ENCODE data around the gene NUP210L.
"Not testable (repeated sequence)": the region's sequence is repeated elsewhere in the genome, so short reads cannot be mapped to it uniquely, and the experiment has no call there.

NUP210L gene

DNA sequence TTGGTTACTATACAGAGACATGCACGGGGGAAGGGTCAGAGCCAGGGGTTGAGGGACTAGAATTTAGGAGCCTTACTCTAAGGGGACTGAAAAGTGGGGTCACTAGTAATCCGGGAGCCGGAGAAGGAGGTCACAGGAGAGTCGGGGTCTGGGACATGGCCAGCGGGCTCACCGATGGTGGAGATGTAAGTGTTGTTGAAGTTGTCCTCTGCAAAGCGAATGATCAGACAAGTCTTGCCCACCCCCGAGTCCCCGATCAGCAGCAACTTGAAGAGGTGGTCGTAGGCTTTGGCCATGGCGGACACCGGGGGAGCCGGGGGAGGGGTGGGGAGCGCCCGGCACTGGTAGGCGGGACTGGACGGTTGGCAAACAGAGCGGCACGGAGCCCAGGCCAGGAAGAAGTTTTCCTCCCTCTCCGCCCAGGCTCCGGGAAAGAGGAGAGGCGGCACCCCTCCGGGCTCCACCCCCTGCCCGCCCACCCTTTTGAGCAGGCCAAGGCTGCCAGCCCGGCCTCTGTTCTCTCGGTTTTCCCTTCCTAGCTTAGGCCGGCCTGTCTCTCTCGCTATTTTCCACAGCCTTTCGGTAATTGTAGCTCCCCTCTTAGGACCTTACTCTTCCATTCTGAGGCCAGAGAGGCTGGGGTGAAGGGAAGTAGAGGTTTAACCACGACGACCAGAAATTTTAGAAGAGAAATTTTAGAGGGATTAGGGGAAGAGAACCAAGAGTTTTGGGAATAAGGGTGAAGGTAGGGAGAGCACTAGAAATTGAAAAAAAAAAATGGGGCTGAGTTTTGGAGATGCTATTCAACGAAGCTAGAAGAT, 168.7 kb downstream of the NUP210L start, which contains the start of gene RAB13:
TSS of gene RAB13 (minus strand) at position 399 of the 821 bp plus-strand sequence. CDS start at position 296, 103 bp downstream.
- TF ChIP-seq CTCF (IDR thresholded peaks at IDR 0.05; ENCODE audit: extremely low read depth, missing control alignments), result no peak
- DNase-seq (ENCODE audit: low spot score), result peak; percentile 47

DNA sequence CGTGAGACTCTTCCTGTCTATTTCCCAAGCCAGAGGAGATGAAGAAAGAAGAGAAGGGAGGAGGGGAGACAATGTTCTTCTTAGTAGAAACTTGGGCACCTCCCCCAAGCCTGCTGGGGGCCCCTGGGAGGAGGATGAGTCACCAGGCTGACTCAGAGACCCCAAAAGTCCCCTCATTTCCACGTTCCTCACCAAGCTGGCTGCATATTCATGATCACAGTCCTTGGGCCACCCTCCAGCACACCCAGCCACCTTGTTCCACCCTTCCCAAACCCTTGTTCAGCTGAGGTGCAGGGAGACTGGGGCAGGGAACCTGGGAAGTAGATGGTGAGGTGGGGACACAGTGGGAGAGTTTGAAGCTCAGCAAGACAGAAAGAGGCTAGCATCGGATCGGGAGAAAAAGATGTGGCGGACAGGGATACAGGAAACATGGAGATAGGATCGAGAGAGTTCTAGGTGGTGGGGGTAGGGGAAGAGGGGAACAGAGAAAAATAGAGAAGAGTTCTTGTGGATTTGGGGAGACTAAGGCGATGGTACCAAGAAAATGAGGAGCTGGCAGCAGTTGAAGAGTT, 169.4 kb downstream of the NUP210L start:
- no peak for TF ChIP-seq CTCF (IDR thresholded peaks at IDR 0.05; ENCODE audit: extremely low read depth, missing control alignments)
- DNase-seq (ENCODE audit: low spot score), result no peak

DNA sequence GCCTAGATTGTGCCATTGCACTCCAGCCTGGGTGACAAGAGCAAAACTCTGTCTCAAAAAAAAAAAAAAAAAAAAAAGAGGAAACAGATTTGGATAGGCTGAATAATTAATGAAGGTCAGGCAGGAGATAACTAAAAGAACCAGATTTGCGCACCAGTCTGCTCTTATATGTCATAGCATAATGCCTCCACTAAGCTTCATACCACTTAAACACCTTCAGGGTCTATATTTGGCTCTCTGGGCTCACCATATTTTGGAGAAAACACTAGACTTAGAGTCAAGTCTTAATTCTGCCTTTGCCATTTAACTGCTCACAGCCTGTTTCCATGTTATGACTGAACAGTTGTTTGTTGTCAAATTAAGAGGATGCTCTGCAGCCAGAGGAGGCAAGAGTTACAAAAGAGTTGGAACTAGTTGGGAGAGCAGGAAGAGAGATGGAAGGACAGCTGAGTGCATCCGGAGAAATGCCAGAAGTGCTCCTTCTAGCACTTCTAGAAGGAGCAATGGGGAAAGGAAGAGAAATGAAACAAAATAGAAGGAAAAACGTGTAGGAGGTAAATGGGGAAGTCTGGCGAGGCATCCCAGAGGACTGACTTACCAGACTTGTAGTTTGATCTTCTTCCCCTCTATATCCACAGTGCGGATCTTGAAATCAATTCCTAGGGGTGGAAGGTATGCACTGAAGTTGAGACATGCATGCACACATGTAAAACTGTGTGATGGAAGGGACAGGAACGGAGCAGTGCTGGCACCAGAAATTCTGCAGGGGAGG, 170.6 kb downstream of the NUP210L start:
- no peak for TF ChIP-seq CTCF (IDR thresholded peaks at IDR 0.05; ENCODE audit: extremely low read depth, missing control alignments)
- DNase-seq (ENCODE audit: low spot score), result no peak

- DNase-seq (ENCODE audit: low spot score), result not testable (repeated sequence)
Measured at GRCh38 chr1:153981735-153982134, 173.1 kb downstream of the NUP210L start.

DNA sequence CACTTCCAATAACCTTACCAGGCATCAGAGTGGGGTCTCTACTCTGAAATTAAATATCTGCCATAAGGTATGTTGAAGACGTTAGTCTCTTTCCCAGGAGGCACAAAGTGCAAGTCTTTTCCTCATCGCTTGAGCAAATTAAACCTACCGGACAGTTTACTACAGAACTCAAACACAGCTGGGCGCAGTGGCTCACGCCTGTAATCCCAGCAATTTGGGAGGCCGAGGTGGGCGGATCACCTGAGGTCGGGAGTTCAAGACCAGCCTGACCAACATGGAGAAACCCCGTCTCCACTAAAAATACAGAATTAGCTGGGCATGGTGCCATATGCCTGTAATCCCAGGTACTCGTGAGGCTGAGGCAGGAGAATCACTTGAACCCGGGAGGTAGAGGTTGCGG, 175.8 kb downstream of the NUP210L start:
- not testable (repeated sequence) for DNase-seq (ENCODE audit: low spot score)

DNA sequence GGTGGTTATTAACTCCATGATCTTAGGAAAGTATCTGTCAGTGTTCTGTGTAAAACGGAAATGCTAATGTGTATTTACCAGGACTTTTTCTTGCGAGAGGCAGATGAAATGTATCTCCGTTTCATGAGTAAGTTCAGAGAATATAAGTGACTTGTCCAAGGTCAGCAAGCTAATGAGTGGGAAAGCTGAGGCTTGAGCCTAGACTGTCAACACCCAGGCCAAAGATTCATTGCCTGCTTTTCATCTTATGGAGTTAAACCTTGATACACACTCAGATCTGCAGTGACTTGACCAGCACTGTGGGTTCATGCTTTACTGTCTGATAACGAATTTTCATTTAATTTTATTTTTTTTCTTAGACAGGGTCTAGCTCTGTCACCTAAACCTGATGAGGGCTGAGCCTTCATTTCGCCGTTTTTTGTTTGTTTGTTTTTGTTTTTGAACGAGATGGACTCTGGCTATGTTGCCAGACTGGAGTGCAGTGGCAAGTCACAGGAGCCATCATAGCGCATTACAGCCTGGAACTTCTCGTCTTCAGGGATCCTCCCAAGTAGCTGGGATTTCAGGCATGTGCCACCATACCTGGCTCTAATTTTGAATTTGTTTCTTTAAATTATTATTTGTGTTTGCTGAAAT, 176.5 kb downstream of the NUP210L start:
- no peak for DNase-seq (ENCODE audit: low spot score)
- no peak for TF ChIP-seq CTCF (IDR thresholded peaks at IDR 0.05; ENCODE audit: extremely low read depth, missing control alignments)

DNA sequence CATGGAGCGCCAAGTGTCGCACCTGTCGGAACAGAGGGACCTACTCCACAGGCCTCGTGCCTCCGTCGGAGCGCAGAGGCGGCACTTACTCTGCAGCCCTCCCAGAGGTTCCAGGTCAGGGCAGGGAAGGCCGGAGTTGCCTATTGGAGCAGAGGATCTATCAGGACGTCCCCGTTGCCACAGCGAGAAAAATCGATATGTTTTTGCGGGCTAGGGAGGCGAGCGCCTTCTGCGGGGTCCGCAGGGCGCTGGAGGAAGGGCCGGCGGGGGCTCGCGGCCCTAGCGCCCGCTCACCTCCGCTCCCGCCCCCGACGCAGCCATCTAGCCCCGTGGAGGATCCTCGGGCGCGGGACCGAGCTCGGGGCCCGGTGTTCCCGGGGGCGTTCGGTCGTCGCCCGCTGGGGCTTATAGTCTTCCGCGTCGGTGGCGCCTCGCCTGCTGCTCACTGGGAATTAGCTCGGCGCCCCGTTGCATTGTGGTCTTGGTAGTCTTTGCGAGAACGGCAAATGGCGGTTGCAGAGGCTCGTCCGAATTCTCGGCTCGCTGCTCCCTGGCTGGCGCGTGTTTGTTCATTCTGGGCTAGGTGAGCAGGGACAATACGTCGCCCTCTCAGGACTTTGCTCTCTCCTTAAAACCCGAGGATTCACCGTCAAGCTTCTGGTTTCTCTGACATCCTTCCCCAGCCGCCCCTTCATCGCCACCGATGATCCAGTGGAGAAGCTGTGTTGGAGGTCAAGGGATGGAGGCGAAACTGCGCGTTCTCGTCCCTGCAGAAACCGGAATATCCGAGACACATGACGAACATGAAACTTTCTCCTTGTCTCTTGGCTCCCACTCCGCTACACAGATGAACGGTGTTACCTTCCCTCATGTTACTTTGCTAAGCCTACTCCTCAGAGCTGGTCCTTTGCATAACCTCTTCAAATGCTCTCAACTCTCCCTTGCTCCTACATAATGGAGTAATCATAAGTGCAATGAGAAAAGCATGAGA, 177.3 kb downstream of the NUP210L start, which contains the start of gene JTB:
TSS of gene JTB (minus strand) at position 425 of the 991 bp plus-strand sequence. CDS start at position 3, 422 bp downstream.
- DNase-seq (ENCODE audit: low spot score), result peak; percentile 91
- no peak for TF ChIP-seq CTCF (IDR thresholded peaks at IDR 0.05; ENCODE audit: extremely low read depth, missing control alignments)

Data from GM20000 (cell line).